GM13976 (cell line): ENCODE results near the gene LRRC4.

Experiments used
- DNase-seq: peaks from one replicate; pipeline ENCODE4 v3.0.0; 2012; ENCODE audit warnings: low spot score
- CTCF ChIP-seq: IDR thresholded peaks from 2 replicates; pipeline ENCODE4 v1.5.1; 2012; ENCODE audit warnings: borderline replicate concordance, mild to moderate bottlenecking; ENCODE audit not compliant: insufficient read depth; ENCODE audit errors: extremely low read depth, missing control alignments, control extremely low read depth
- in situ Hi-C: fragments of 300-500 bp; cut with MboI; formaldehyde crosslinking; loops from one replicate; pipeline ENCODE4 v1.12.0; 2022; ENCODE audit warnings: low sequenced_read_pairs, mixed read lengths, inconsistent platforms; ENCODE audit not compliant: unreplicated experiment

Gene LRRC4

GRCh38 chr7:128068785-128069184 is 37.5 kb upstream of the LRRC4 start:
- peak; percentile 8 for DNase-seq
- in situ Hi-C loops, result no loop called here
- TF ChIP-seq CTCF, result no peak

GRCh38 chr7:128067983-128068382 is 36.7 kb upstream of the LRRC4 start:
- no peak for TF ChIP-seq CTCF
- in situ Hi-C loops, result no loop called here
- DNase-seq, result no peak

- DNase-seq, result no peak
- no peak for TF ChIP-seq CTCF
- in situ Hi-C loops, result no loop called here
Observed at GRCh38 chr7:128066858-128067257, 35.6 kb upstream of the LRRC4 start.

GRCh38 chr7:128066395-128066794 is 35.2 kb upstream of the LRRC4 start:
- in situ Hi-C loops, result no loop called here
- DNase-seq, result no peak
- TF ChIP-seq CTCF, result no peak

GRCh38 chr7:128065872-128066271 is 34.6 kb upstream of the LRRC4 start:
- TF ChIP-seq CTCF, result no peak

GRCh38 chr7:128063088-128063487 is 31.9 kb upstream of the LRRC4 start:
- no peak for DNase-seq
- TF ChIP-seq CTCF, result no peak
- in situ Hi-C loops, result no loop called here

More at GRCh38 chr7:128065872-128066271, 34.6 kb upstream of the LRRC4 start:
- DNase-seq, result no peak
- in situ Hi-C loops, result no loop called here

GRCh38 chr7:128060018-128060417 is 28.8 kb upstream of the LRRC4 start:
- in situ Hi-C loops, result no loop called here
- DNase-seq, result no peak
- no peak for TF ChIP-seq CTCF
